Ovary (tissue), 9 donors: Measurements from ENCODE around the gene GRIPAP1. TPM values are rescaled to one million over a fixed set of nuclear protein-coding genes. Genes with fewer than 3 reads are reported as not detected.

Experiments used
- DNase-seq, 5 donors: peaks; one replicate each; pipeline ENCODE4 v3.0.0-alpha.2; 2019 to 2020
- H3K27ac ChIP-seq, 2 donors: fragments of 200-600 bp; one replicate each; pipeline versions ENCODE4 v1.5.1 to v1.8.0; 2019 to 2022
- H3K27me3 ChIP-seq: fragments of 200-600 bp; one replicate; pipeline ENCODE4 v1.8.0; 2022
- H3K36me3 ChIP-seq: fragments of 200-600 bp; sonication (generic); one replicate; pipeline ENCODE4 v1.5.1; 2019
- H3K4me1 ChIP-seq: one replicate; pipeline ENCODE4 v1.8.1; 2013; ENCODE audit warnings: mild to moderate bottlenecking, moderate library complexity; ENCODE audit not compliant: insufficient read depth
- H3K4me3 ChIP-seq: fragments of 200-600 bp; sonication (generic); one replicate; pipeline ENCODE4 v1.5.1; 2017
- H3K9me3 ChIP-seq, 2 donors: fragments of 200-600 bp in 1 of 2; sonication (generic) in 1 of 2; one replicate each; pipeline versions ENCODE4 v1.5.1 to v1.8.1; 2013 to 2019; ENCODE audit warnings: mild to moderate bottlenecking in 1 of 2, moderate library complexity in 1 of 2
- EP300 ChIP-seq: sonication (generic); formaldehyde crosslinking; IDR thresholded peaks from one replicate; pipeline ENCODE4 v1.6.1; 2017; ENCODE audit warnings: antibody characterized with exemption
- POLR2A ChIP-seq: fragments of 450-650 bp; IDR thresholded peaks from one replicate; pipeline ENCODE4 v1.6.1; 2017; ENCODE audit warnings: antibody characterized with exemption, mild to moderate bottlenecking, moderate library complexity
- WGBS, 3 donors: extraction: QIAGEN DNeasy Blood & Tissue Kit in 1 of 3; methylation state at CpG; one replicate each; pipeline versions ENCODE4 v1.1.5 to v1.1.7; 2013 to 2017; 5-methylcytosine and 5-hydroxymethylcytosine counted together
- intact Hi-C, 4 donors: fragments of 100-400 bp; cut with DNase I; formaldehyde crosslinking; loops; one replicate each; pipeline versions ENCODE4 v1.11.0 to v1.15.1; 2022 to 2023
- polyA plus RNA-seq, 2 donors: library from polyadenylated mRNA; stranded (reverse); fragments of 200-250 nt in 1 of 2; fragments of 350-450 nt in 1 of 2; fragmentation: Illumina TruSeq in 1 of 2; extraction: RNeasy Lipid Tissue Mini Kit (QIAGEN cat#74804) in 1 of 2; gene quantifications; one replicate each; pipeline ENCODE4 v1.2.3, GENCODE V29; 2013 to 2014
- total RNA-seq, 7 donors: library from RNA; depleted of rRNA in 2 of 7; stranded (reverse); fragments of >200 nt in 2 of 7; fragmentation: NEBNext Ultra II Directional in 3 of 7; extraction: Animal tissue kit (Norgen Biotek cat#: 25700) in 3 of 7; gene quantifications; one replicate each; pipeline versions ENCODE4 v1.1.0 to v1.2.4, GENCODE V29; 2016 to 2023
- TF ChIP-seq, protein P1 (sequence below), 3 donors: fragments of 450-650 bp in 2 of 3; fragments of 200-600 bp in 1 of 3; IDR thresholded peaks; one replicate each; pipeline versions ENCODE4 v1.5.1 to v1.8.0; 2016 to 2022; ENCODE audit warnings: antibody characterized with exemption in 3 of 3, mild to moderate bottlenecking in 1 of 3
- donor health status: DM: no; HTN: no; CAD: no; lungs with moderate emphysema.
- donor health status: DM: no; HTN: no; CAD: no.
- donor health status: Bipolar disorder and iron deficiency.
- donor health status: DM: yes; HTN: yes; CAD: no.
- donor health status: DM: no; HTN: no; CAD: no.
- donor health status: DM: yes; HTN: yes; CAD: no.

Gene GRIPAP1
- total and polyA plus RNA-seq, 9 donors = 20.0 to 45.0 (median 31.2) TPM

DNA sequence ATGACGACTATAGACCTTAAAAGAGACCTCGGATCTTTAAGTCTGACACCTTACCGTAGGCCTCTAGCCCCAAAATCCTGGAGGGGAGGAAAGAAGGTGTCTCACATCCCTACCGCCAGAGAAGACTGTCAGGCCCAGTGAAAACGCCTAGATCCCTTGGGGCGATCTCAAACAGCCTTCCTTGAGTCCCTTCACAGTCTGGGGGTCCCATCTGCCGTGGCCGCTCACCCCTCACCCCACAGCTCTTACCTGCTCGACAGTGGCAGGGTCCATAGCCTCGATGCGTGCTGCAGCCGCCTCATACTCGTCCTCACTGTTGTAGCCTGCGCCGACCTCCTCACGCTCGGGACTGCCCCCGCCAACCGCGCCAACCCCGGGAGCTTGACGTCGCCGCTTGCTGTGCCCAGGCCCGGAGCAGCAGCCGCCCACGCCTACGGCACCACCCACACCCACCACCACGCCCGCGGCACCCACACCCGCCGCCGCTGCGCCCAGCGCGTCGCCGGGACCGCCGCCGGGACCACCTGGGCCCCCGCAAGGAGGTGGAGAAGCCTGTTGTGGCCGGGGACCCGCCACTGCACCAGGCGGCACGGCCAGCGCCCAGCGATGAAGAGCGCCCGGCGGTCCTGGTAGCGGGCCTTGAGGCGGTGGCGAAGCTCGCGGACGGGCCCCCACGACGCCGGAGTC, 45.2 kb downstream of the GRIPAP1 start:
- H3K9me3 ChIP-seq = no peaks in the 10 kb centered on the region
- H3K36me3 ChIP-seq = no peaks in the 10 kb centered on the region
- WGBS, 3 donors = 36 to 56% (median 51%) methylated on average over 60 to 61 of the region's 61 CpGs
- peak overlapping the region; percentile 54 for H3K4me3 ChIP-seq
- intact Hi-C loops = no loop called here
- H3K27me3 ChIP-seq = no peaks in the 10 kb centered on the region
- peak in 4 of 5 donors; percentile 25 to 57 (median 38) for DNase-seq
- no peak for TF ChIP-seq EP300
- no peak for TF ChIP-seq POLR2A
- TF ChIP-seq, protein P1, sequence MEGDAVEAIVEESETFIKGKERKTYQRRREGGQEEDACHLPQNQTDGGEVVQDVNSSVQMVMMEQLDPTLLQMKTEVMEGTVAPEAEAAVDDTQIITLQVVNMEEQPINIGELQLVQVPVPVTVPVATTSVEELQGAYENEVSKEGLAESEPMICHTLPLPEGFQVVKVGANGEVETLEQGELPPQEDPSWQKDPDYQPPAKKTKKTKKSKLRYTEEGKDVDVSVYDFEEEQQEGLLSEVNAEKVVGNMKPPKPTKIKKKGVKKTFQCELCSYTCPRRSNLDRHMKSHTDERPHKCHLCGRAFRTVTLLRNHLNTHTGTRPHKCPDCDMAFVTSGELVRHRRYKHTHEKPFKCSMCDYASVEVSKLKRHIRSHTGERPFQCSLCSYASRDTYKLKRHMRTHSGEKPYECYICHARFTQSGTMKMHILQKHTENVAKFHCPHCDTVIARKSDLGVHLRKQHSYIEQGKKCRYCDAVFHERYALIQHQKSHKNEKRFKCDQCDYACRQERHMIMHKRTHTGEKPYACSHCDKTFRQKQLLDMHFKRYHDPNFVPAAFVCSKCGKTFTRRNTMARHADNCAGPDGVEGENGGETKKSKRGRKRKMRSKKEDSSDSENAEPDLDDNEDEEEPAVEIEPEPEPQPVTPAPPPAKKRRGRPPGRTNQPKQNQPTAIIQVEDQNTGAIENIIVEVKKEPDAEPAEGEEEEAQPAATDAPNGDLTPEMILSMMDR (IDR thresholded peaks at IDR 0.05) = no peak
- H3K4me1 ChIP-seq = no peaks in the 10 kb centered on the region
- H3K27ac ChIP-seq = peak overlapping the region; percentile 90

DNA sequence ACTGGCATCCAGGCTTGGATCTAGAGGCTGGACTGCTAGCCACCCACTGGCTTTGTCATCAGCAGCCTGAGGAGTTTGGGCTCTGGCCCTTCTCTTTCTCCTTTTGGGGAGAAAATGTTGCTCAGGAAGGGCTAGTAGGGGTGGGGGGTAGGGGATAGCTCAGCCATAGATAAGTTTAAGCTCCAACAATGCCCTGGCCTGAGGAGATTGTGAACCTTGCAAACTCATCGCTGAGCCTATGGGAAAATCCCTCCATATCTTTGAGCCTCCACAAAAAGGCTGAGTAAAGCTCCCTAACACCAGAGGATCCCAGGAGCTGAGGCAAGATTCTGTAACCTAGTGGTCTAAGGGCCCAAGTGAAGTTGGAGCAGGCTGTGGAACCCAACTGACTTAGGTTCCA, 53.5 kb downstream of the GRIPAP1 start:
- TF ChIP-seq EP300 = no peak
- no peak for TF ChIP-seq POLR2A
- TF ChIP-seq, protein P1 (IDR thresholded peaks at IDR 0.05) = no peak
- Histone ChIP-seq H3K4me1 (no peaks in the 10 kb centered on the region), H3K4me3 (no peak overlapping the region), H3K9me3 (no peaks in the 10 kb centered on the region), H3K27ac (no peak overlapping the region), H3K27me3 (no peaks in the 10 kb centered on the region), H3K36me3 (no peaks in the 10 kb centered on the region)
- intact Hi-C loops = no loop called here
- WGBS, 3 donors = 89 to 100% (median 91%) methylated on average over 1 of the region's 1 CpG
- no peak for DNase-seq

DNA sequence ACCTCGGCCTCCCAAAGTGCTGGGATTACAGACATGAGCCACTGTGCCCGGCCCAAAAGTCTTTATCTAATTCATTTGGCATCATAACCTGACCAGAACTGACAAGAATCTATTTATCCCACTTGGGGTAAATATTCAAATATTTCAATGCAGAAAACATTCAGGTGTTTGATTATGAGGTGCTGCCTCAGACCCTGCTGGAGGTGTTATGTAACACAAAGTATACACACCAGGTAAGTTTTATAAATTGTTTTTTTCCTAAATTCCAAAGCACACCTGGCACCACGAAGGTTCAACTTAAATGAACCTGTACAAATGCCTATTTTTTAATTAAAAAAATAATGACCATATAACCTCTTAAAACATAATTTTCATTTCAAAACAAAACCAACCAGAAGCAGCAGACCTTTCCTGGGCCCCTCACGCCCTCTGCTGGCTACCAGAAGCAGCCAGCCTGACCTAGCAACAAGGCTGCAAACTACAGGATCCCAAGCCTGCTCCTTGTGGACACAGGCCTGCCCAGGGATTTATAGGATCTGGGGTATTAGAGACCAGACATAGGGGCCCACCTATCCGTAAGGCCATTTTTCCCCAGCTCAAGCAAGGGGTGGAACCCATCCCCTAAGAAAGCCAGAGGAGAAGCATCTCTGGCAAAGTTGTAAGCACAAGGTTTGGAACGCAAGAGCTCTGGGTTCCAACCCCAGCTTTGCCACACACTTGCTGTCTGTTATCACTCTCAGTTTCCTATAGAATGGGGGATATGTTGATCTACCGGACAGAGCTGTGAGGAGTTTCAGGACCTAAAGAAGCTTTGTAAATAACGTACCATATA, 56.3 kb downstream of the GRIPAP1 start:
- intact Hi-C loops = no loop called here
- Histone ChIP-seq H3K4me3 (no peak overlapping the region), H3K27me3 (no peaks in the 10 kb centered on the region), H3K9me3 (no peaks in the 10 kb centered on the region), H3K27ac (no peak overlapping the region), H3K36me3 (no peaks in the 10 kb centered on the region), H3K4me1 (peaks cover 2% of the 10 kb centered on the region)
- TF ChIP-seq, protein P1 (IDR thresholded peaks at IDR 0.05) = peak; percentile 22 to 30 (median 24)
- no peak for TF ChIP-seq POLR2A
- DNase-seq = peak; percentile 35 to 62 (median 50)
- 40 to 49% (median 43%) methylated on average over 8 of the region's 8 CpGs for WGBS, 3 donors

DNA sequence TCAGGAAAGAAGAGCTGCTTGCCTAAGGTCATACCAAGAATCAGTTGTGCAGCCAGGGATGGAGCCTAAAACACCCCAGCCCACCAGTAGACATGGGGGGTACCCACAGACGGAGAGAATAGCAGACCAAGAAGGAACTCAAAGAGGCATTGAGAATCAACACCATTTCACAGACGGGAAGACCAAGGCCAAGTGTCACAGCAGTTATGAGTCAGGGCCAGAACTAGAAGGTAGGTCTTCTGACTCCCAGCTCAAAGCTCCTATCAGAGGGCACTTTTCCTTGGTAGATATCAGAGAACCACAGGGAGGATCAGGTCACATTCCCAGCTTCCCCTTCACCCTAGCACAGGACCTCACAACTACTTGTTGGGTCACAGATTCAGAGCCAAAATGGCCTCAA, 59.2 kb downstream of the GRIPAP1 start:
- no peak for DNase-seq
- Histone ChIP-seq H3K27me3 (no peaks in the 10 kb centered on the region), H3K4me3 (no peak overlapping the region), H3K4me1 (peaks cover 2% of the 10 kb centered on the region), H3K36me3 (no peaks in the 10 kb centered on the region), H3K27ac (no peak overlapping the region), H3K9me3 (no peaks in the 10 kb centered on the region)
- WGBS, 3 donors = 64 to 73% (median 65%) methylated on average over 2 of the region's 2 CpGs
- intact Hi-C loops = loop anchor here in 1 of 4 donors (5.0 kb wide), 1 partner anchor 306 kb away; no protein-coding TSS in a partner anchor
- TF ChIP-seq POLR2A (no peak), EP300 (no peak)
- TF ChIP-seq, protein P1 (IDR thresholded peaks at IDR 0.05) = no peak
